Measurements from ENCODE around the gene LASP1NB.

LASP1NB gene

GRCh38 chr17:38925263-38925995 is at the start of gene LASP1NB:
TSS of gene LASP1NB (plus strand) at chr17:38925614.
- no peak for DNase-seq (ENCODE audit: low read depth)

GRCh38 chr17:38877130-38877851 is 48.1 kb upstream of the LASP1NB start:
- DNase-seq (ENCODE audit: low read depth): no peak

GRCh38 chr17:38879878-38880665 is 45.3 kb upstream of the LASP1NB start:
- DNase-seq (ENCODE audit: low read depth): no peak

DNA sequence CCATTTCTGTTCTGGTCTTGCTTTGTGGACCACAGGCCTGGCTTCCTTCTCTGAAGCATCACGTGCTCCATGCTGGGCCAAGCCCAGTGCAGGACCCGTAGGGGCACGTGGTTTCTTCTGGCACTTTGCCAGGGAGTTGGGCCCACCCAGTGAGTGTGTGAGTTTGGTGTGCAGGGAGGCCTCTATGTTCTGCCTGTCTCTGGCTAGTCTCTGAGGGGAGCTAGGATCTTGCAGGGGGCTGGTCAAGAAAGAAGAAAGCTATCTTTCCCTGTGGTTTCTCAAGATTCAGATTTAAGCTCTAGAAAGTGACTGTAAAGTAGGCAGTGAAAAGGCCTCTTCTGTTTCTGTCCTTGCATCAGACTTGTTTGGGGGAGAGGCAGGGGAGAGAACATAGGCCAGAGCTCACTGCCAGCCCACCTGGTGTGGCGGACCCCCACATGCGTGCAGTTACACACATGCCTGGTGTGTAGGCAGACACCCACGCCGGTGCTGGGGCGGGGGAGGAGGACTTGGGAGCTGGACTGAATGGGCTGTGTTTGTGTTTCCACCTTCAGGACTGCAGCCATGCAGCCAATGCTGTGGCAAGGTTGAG is 43.7 kb upstream of the LASP1NB start:
- DNase-seq (ENCODE audit: low read depth): peak; percentile 42

- DNase-seq (ENCODE audit: low read depth): no peak
These were observed 42.5 kb upstream of the LASP1NB start for GRCh38 chr17:38882870-38883269.

DNA sequence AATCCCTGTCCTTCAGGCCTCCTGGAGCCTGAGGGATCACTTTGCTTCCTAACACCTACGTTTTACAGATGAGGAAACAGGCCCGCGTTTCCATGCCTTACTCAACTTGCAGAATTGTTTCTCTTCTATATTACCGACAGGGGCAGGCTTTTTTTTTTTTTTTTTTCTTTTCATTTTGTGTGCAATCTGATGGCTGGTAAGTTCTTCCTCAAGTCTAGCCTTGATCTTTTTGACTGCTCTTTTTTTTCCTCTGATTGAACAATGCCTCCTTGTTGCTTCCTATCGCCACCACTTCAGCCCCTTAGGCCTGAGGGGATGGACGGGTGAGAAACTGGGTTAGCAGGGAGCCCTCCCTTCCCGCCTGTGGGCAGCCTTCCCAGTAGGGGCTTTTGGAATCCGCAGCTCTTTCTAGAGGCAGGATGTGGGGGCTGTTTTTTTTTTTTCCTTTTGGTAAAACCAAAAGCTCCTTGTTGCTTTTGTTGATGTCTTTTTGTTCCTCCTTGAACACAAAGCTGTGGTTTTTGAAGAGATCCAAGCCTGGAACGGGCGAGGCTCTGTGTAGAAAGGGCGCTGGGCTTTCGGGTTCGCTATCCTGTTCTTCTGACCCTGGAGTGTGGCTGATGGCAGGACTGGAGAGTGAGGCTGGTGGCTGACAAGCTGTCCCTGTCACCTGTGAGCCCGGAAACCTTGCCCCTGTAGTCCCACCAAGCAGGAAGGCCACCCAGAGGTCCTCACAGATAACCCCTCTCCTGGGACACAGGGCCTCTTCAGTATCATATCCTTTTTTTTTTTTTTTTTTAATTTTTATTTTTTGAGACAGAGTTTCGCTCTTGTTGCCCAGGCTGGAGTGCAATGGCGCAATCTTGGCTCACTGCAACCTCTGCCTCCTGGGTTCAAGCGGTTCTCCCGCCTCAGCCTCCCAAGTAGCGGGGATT is 41.6 kb upstream of the LASP1NB start:
- DNase-seq (ENCODE audit: low read depth): no peak

DNA sequence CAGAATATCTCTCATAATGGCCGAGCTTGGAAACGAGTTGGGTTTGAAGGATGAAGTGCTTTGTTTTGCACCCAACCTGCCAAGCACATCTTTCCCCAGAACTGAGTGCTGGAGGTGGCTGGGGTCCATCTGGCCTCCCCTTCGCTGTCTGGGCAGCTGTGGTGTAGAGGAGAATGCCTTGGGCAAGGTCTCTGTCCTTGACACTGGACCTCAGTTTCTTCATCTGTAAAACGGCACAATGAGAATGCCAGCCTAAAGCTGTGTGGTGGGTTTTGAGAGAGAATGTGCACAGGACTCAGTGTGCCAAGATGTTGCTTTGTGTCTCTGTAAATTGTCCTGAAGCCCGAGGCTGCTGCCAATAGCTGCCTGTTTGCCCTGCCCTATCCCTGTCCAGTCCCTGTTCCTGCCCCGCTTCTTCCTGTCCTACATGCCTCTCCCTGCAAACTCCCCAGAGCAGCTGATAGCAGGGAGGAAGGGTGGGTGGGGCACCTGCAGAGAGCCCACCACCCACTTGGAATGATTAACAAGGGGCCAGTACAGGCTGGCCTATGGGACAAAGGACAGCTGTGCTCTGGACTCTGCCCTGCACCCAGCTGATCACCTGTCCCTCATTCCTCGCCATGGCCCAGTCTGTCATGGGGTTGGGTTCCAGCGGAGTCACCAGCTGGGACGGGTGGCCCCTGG is 40.2 kb upstream of the LASP1NB start:
- DNase-seq (ENCODE audit: low read depth): no peak

DNA sequence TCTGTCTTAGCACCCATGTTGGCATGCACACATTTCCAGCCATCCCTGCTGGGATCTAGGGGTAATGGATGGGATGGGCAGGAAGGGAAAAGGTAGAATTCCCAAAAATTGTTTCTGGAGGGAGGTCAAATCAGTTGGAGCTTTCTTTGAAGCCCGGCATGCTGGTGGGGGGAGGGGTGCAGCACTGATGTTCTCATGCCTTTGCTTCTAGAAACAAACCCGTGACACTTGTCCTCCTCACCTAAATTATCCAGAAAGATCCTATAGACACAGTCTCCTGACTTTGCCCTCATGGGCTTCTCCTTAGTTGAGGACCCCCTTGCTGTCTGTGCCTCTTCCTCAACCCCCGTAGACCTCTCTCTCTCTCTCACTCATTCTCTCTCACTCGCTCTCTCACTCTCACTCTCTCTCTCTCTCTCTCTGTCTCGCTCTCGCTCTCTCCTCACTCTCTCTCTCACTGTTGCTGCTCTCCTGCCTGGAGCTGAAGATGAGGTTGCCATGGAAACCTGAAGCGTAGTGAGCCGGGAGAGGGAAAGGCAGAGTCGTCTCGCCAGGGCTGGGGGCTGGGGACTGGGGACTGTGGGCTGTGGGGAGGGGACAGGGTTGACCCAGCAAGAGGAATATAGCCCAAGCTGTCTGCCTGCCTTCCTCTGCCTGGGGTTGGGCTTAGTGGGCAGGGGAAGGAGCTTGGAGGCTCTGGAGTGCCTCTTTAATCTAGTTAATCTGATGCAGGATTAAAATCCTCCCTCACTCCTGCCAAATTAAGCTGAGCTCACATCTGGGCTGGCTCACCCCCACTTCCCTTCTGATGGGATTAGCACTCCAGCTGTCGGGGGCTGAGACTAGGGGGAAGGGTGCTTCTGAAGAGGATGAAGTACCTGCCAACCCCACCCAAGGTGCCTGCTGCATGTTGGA is 39.4 kb upstream of the LASP1NB start:
- DNase-seq (ENCODE audit: low read depth): no peak

DNA sequence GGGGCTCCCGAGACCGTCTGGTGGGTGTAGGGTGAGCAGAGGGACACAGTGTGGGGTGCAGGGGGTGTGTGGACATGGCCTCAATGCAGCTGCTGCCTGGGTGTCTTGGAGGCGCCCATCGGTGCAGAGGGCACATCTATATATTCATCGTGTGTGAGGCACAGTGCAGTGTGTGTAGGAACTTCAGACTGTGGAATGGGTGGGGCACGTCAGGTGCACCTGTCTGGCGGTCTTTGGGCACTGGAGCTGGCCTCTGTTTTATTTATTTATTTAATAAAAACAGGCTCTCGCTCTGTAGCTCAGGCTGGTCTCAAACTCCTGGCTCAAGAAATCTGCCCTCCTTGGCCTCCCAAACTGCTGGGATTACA is 38.8 kb upstream of the LASP1NB start:
- DNase-seq (ENCODE audit: low read depth): no peak

DNA sequence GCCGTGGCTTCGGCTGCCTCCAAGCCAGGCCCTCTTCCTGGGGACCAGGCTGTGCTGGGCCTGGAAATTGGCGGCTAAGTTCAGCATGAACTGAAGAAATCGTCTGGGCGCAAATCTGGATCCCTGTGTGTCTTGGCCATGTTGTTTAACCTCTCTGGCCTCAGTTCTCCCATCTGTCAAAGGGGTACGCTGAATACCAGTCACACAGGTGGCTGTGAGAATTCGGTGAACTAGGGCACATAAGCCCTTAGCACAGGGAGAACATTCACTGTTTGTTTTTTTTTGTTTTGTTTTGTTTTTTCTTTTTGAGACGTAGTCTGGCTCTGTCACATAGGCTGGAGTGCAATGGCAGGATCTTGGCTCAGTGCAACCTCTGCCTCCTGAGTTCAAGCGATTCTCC is 36.6 kb upstream of the LASP1NB start:
- DNase-seq (ENCODE audit: low read depth): no peak

GRCh38 chr17:38889745-38890409 is 35.5 kb upstream of the LASP1NB start:
- DNase-seq (ENCODE audit: low read depth): no peak

- no peak for DNase-seq (ENCODE audit: low read depth)
These were observed 35.0 kb upstream of the LASP1NB start for GRCh38 chr17:38890410-38890746.

DNA sequence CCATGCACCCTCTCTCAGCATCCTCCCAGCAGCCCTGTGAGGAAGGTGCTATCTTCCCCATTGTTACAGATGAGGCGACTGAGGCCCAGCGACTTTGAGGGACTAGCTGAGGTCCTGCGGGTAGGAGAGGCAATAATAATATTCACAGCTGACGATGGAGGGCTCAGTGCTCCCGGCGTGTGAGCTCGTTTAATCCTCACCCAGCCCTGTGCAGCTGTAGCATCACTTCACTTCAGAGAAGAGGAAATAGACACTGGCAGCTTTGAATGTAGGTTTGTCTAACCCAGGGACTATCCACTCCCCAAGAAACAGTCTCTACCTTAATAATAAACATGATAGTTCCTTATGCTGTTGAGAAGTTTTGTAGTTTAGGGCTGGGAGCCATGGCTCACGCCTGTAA is 34.0 kb upstream of the LASP1NB start:
- DNase-seq (ENCODE audit: low read depth): no peak

DNA sequence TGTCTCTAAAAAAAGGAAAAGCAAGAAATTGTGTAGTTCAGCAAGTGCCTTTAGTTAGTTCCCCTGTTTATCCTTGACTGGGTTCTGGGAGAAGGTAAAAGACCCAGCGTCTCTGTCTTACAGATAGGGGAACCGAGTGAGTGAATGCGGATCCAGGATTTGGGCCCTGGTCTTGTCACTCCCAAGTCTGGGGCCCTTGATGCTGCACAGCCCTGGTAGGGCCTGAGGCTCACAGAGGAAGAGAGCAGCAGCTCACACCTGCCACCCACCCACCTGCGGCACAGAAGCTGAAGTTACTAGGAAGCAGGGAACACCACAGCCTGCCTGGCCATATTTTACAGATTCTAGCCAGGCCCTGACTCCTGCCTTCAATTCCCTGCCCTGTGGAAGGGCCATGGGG is 33.3 kb upstream of the LASP1NB start:
- no peak for DNase-seq (ENCODE audit: low read depth)

GRCh38 chr17:38892620-38893019 is 32.8 kb upstream of the LASP1NB start:
- no peak for DNase-seq (ENCODE audit: low read depth)

DNA sequence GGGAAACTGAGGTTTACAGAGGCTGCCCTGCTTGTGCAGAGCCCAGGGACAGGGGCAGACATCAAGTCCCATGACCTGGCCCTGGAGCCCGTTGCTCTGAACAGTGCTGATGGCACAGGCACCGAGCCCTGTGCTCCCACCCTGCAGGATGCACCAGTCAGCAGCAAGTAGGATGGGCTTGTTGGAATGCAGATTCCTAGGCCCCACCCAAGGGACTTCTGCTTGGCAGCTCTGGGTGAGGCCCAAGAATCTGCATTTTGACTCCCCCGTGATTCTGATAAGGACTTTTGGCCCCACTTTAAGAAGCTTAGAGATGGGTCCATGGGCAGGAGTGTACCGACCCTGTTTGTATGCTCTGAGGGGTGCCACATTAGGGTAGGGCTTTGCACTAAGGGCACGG is 32.3 kb upstream of the LASP1NB start:
- DNase-seq (ENCODE audit: low read depth): no peak

DNA sequence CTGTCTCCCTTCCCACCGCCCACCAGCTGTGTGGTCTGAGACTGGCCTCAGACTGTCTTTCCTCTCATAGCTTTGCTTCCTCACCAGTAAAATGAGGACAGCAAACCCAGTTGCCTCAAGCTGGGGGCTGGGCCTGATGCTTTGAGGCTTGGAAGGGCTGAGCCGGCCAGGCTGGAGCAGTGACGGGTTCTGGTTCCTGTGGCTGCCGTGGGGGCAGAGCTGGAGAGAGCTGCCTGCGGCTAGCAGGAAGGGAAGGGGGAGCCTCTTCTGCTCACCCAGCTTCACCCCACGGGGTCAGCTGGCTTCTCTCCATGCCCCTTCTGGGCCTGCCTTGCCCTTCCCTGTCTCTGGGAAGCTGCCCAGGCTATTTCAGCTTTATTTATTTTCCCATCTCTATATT is 31.8 kb upstream of the LASP1NB start:
- peak; percentile 42 for DNase-seq (ENCODE audit: low read depth)

- DNase-seq (ENCODE audit: low read depth): no peak
These were observed 31.1 kb upstream of the LASP1NB start for GRCh38 chr17:38894276-38894675.

GRCh38 chr17:38896346-38896954 is 29.0 kb upstream of the LASP1NB start:
- no peak for DNase-seq (ENCODE audit: low read depth)

All from activated T-cell treated with anti-CD3 and anti-CD28 coated beads for 48 hours (primary cell).